IMR-90 (cell line): ENCODE results near the gene UBE3A.

Experiments
- POLR2A ChIP-seq: IDR thresholded peaks from 2 replicates; pipeline ENCODE4 v1.6.1; 2012; ENCODE audit warnings: mild to moderate bottlenecking, low read depth, low read length
- RFX5 ChIP-seq: IDR thresholded peaks from 2 replicates; pipeline ENCODE4 v1.8.0; 2012; ENCODE audit warnings: low read depth, mild to moderate bottlenecking, low read length, moderate library complexity
- TF ChIP-seq, protein P1 (sequence below): conservative IDR thresholded peaks from 2 replicates; pipeline ENCODE4 v1.5.1; 2012; ENCODE audit warnings: mild to moderate bottlenecking, low read depth, low read length, improper control_type of control experiment

DNA sequence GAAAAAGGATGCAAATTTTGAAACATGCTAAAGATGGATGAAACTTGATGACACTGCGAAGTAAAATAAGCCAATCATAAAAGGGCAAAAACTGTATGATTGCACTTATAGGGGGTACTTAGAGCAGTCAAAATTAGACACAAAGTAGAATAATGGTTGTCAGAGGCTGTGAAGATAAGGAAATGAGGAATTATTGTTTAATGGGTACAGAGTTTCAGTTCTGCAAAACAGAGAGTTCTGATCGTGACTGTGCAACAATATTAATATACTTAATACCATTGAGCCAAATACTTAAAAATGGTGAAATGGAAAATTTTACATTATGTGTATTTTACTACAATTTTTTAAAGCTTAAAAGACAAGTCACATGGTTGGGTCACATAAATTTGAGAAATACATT lies 35.1 kb downstream of the UBE3A start:
- TF ChIP-seq, protein P1, sequence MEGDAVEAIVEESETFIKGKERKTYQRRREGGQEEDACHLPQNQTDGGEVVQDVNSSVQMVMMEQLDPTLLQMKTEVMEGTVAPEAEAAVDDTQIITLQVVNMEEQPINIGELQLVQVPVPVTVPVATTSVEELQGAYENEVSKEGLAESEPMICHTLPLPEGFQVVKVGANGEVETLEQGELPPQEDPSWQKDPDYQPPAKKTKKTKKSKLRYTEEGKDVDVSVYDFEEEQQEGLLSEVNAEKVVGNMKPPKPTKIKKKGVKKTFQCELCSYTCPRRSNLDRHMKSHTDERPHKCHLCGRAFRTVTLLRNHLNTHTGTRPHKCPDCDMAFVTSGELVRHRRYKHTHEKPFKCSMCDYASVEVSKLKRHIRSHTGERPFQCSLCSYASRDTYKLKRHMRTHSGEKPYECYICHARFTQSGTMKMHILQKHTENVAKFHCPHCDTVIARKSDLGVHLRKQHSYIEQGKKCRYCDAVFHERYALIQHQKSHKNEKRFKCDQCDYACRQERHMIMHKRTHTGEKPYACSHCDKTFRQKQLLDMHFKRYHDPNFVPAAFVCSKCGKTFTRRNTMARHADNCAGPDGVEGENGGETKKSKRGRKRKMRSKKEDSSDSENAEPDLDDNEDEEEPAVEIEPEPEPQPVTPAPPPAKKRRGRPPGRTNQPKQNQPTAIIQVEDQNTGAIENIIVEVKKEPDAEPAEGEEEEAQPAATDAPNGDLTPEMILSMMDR: no peak
- TF ChIP-seq POLR2A (no peak), RFX5 (no peak)
